Measurements from ENCODE around the gene SIRPA.

Gene SIRPA

DNA sequence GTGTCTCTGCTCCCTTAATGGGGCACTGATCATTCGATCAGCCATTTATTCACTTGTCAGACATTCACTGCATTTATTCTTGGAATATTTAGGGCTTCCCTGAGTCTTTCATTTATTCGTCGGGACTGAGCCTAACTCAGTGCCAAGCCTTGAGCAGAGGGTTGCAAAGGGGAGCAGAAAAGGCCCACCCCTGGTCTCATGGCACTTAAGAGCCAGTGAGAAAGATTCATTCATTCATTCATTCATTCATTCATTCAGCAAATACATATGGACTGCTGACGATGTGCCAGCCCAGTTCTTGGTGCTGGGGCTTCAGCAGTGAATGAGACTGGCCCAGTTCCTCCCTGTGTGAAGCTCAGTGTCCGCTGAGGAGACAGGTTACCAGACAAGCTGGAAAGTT is 36.6 kb downstream of the SIRPA start:
- Histone ChIP-seq H3K9ac (ENCODE audit: insufficient read length) (no peak overlapping the region), H3K36me3 (ENCODE audit: insufficient read depth, low read length) (peaks cover 8% of the 10 kb centered on the region; the same call in 1 of the 2 replicates), H3K9me3 (ENCODE audit: low read depth, low read length) (no peaks in the 10 kb centered on the region), H3K27ac (no peak overlapping the region), H3K4me3 (no peak overlapping the region)
- TF ChIP-seq FOXP2 (optimal IDR thresholded peaks at IDR 0.05; ENCODE audit: control extremely low read depth, extremely low read length, insufficient read depth) = no peak
- no peak for TF ChIP-seq EZH2 (IDR thresholded peaks at IDR 0.05)
- TF ChIP-seq POLR2AphosphoS5 (IDR thresholded peaks at IDR 0.05; ENCODE audit: borderline replicate concordance, low read depth, low read length) = no peak
- DNase-seq (ENCODE audit: low read depth, low spot score) = no peak

- Histone ChIP-seq H3K9ac (ENCODE audit: insufficient read length) (no peak overlapping the region), H3K36me3 (ENCODE audit: insufficient read depth, low read length) (peaks cover 5% of the 10 kb centered on the region; the same call in 1 of the 2 replicates), H3K27ac (no peak overlapping the region), H3K4me3 (no peak overlapping the region), H3K9me3 (ENCODE audit: low read depth, low read length) (no peaks in the 10 kb centered on the region)
- TF ChIP-seq FOXP2 (optimal IDR thresholded peaks at IDR 0.05; ENCODE audit: control extremely low read depth, extremely low read length, insufficient read depth) (no peak), EZH2 (IDR thresholded peaks at IDR 0.05) (no peak), POLR2AphosphoS5 (IDR thresholded peaks at IDR 0.05; ENCODE audit: borderline replicate concordance, low read depth, low read length) (no peak)
- no peak for DNase-seq (ENCODE audit: low read depth, low spot score)
These were observed 37.8 kb downstream of the SIRPA start for GRCh38 chr20:1932971-1933370.

- TF ChIP-seq FOXP2 (optimal IDR thresholded peaks at IDR 0.05; ENCODE audit: control extremely low read depth, extremely low read length, insufficient read depth) (no peak), EZH2 (IDR thresholded peaks at IDR 0.05) (no peak), POLR2AphosphoS5 (IDR thresholded peaks at IDR 0.05; ENCODE audit: borderline replicate concordance, low read depth, low read length) (no peak)
- no peak overlapping the region for H3K9ac ChIP-seq (ENCODE audit: insufficient read length)
- H3K36me3 ChIP-seq (ENCODE audit: insufficient read depth, low read length) = peaks cover 3% of the 10 kb centered on the region; the same call in 1 of the 2 replicates
- peak overlapping the region; percentile 25; the same call in 1 of the 2 replicates for H3K27ac ChIP-seq
- no peak overlapping the region for H3K4me3 ChIP-seq
- no peaks in the 10 kb centered on the region for H3K9me3 ChIP-seq (ENCODE audit: low read depth, low read length)
- DNase-seq (ENCODE audit: low read depth, low spot score) = no peak
These were observed 38.3 kb downstream of the SIRPA start for GRCh38 chr20:1933465-1933870.

GRCh38 chr20:1934156-1934555 is 38.9 kb downstream of the SIRPA start:
- no peak for TF ChIP-seq FOXP2 (optimal IDR thresholded peaks at IDR 0.05; ENCODE audit: control extremely low read depth, extremely low read length, insufficient read depth)
- TF ChIP-seq POLR2AphosphoS5 (IDR thresholded peaks at IDR 0.05; ENCODE audit: borderline replicate concordance, low read depth, low read length) = no peak
- no peak for TF ChIP-seq EZH2 (IDR thresholded peaks at IDR 0.05)
- DNase-seq (ENCODE audit: low read depth, low spot score) = no peak

DNA sequence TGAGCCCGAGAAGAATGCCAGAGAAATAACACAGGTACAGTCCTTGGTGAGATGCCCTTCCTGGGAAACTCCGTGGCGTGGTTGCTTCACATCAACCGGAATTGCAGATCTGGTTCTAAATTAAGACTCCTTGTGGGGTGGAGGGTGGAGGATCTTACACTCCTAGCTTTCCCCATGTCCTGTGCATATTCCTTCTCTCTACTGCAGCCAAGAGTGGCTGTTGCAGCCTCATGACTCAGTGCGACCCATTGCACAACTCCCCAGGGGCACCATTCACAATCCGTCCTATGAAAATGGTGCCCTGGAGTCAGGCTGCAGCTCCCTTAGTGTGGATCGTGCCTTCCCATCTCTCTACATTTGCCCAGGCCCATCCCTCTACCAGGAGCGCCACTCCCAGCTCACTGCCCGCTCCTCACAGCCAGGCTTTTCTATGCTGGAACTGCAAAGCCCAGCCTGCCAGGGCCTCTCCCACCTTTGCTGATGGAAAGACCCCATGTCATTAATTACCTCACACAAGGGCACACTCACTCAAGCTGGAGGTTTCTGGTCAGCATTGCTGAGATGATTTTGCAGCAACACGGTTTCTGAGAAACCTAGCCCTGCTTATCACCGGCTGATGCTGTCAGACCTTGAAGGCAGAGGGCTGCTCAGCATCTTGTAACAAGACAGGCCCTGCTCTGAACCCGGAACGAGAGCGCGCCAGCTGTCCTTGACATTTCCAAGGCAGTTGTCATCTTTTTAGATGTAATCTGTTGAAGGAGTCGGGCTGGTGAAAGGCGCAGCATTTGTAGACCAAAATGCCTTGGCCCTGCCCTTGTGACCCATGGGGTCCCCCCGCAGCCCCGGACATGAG is 39.7 kb downstream of the SIRPA start:
- Histone ChIP-seq H3K9ac (ENCODE audit: insufficient read length) (no peak overlapping the region), H3K9me3 (ENCODE audit: low read depth, low read length) (no peaks in the 10 kb centered on the region), H3K36me3 (ENCODE audit: insufficient read depth, low read length) (peaks cover 6% of the 10 kb centered on the region; the same call in 1 of the 2 replicates), H3K4me3 (no peak overlapping the region), H3K27ac (no peak overlapping the region)
- DNase-seq (ENCODE audit: low read depth, low spot score) = no peak
- no peak for TF ChIP-seq FOXP2 (optimal IDR thresholded peaks at IDR 0.05; ENCODE audit: control extremely low read depth, extremely low read length, insufficient read depth)
- TF ChIP-seq EZH2 (IDR thresholded peaks at IDR 0.05) = no peak
- no peak for TF ChIP-seq POLR2AphosphoS5 (IDR thresholded peaks at IDR 0.05; ENCODE audit: borderline replicate concordance, low read depth, low read length)

More at GRCh38 chr20:1934156-1934555, 38.9 kb downstream of the SIRPA start:
- Histone ChIP-seq H3K9ac (ENCODE audit: insufficient read length) (no peak overlapping the region), H3K36me3 (ENCODE audit: insufficient read depth, low read length) (peaks cover 6% of the 10 kb centered on the region; the same call in 1 of the 2 replicates), H3K4me3 (no peak overlapping the region), H3K27ac (no peak overlapping the region), H3K9me3 (ENCODE audit: low read depth, low read length) (no peaks in the 10 kb centered on the region)

GRCh38 chr20:1935696-1936366 is 40.6 kb downstream of the SIRPA start:
- DNase-seq (ENCODE audit: low read depth, low spot score) = no peak

GRCh38 chr20:1937316-1937976 is 42.2 kb downstream of the SIRPA start:
- H3K27ac ChIP-seq = no peak overlapping the region
- no peaks in the 10 kb centered on the region for H3K9me3 ChIP-seq (ENCODE audit: low read depth, low read length)
- TF ChIP-seq POLR2AphosphoS5 (IDR thresholded peaks at IDR 0.05; ENCODE audit: borderline replicate concordance, low read depth, low read length) = no peak
- TF ChIP-seq EZH2 (IDR thresholded peaks at IDR 0.05) = no peak
- TF ChIP-seq FOXP2 (optimal IDR thresholded peaks at IDR 0.05; ENCODE audit: control extremely low read depth, extremely low read length, insufficient read depth) = no peak
- H3K9ac ChIP-seq (ENCODE audit: insufficient read length) = no peak overlapping the region
- no peak for DNase-seq (ENCODE audit: low read depth, low spot score)
- H3K36me3 ChIP-seq (ENCODE audit: insufficient read depth, low read length) = peaks cover 6% of the 10 kb centered on the region; the same call in 1 of the 2 replicates
- no peak overlapping the region for H3K4me3 ChIP-seq

More at GRCh38 chr20:1935696-1936366, 40.6 kb downstream of the SIRPA start:
- Histone ChIP-seq H3K4me3 (no peak overlapping the region), H3K36me3 (ENCODE audit: insufficient read depth, low read length) (peaks cover 6% of the 10 kb centered on the region; the same call in 1 of the 2 replicates), H3K27ac (no peak overlapping the region), H3K9me3 (ENCODE audit: low read depth, low read length) (no peaks in the 10 kb centered on the region), H3K9ac (ENCODE audit: insufficient read length) (no peak overlapping the region)
- no peak for TF ChIP-seq EZH2 (IDR thresholded peaks at IDR 0.05)
- no peak for TF ChIP-seq POLR2AphosphoS5 (IDR thresholded peaks at IDR 0.05; ENCODE audit: borderline replicate concordance, low read depth, low read length)
- no peak for TF ChIP-seq FOXP2 (optimal IDR thresholded peaks at IDR 0.05; ENCODE audit: control extremely low read depth, extremely low read length, insufficient read depth)
